Inflammatory macrophage treated with lipopolysaccharide for 1 hour (primary cell): Measurements from ENCODE around the gene TSHZ2.

Experiments
- DNase-seq, 2 donors: peaks; one replicate each; pipeline ENCODE4 v3.0.0-alpha.2; 2020 to 2022

The TSHZ2 gene

GRCh38 chr20:53032478-53032932 is 60.3 kb downstream of the TSHZ2 start:
- no peak for DNase-seq

- no peak for DNase-seq
Observed at GRCh38 chr20:53033176-53033575, 61.0 kb downstream of the TSHZ2 start.

- DNase-seq: no peak
Observed at GRCh38 chr20:53034899-53035298, 62.7 kb downstream of the TSHZ2 start.

- DNase-seq: no peak
Observed at GRCh38 chr20:53036992-53037391, 64.8 kb downstream of the TSHZ2 start.

GRCh38 chr20:53037621-53038020 is 65.5 kb downstream of the TSHZ2 start:
- no peak for DNase-seq

GRCh38 chr20:53038299-53038698 is 66.1 kb downstream of the TSHZ2 start:
- DNase-seq: no peak

GRCh38 chr20:53040693-53041589 is 68.8 kb downstream of the TSHZ2 start:
- DNase-seq: no peak

- no peak for DNase-seq
Observed at GRCh38 chr20:53042521-53042920, 70.4 kb downstream of the TSHZ2 start.

GRCh38 chr20:53044296-53044695 is 72.1 kb downstream of the TSHZ2 start:
- DNase-seq: no peak

GRCh38 chr20:53045941-53046340 is 73.8 kb downstream of the TSHZ2 start:
- no peak for DNase-seq

- no peak for DNase-seq
Observed at GRCh38 chr20:53047203-53047602, 75.0 kb downstream of the TSHZ2 start.

GRCh38 chr20:53048387-53048786 is 76.2 kb downstream of the TSHZ2 start:
- DNase-seq: no peak

GRCh38 chr20:53050338-53050737 is 78.2 kb downstream of the TSHZ2 start:
- DNase-seq: no peak

- no peak for DNase-seq
Observed at GRCh38 chr20:53052380-53052779, 80.2 kb downstream of the TSHZ2 start.

GRCh38 chr20:53053595-53053994 is 81.4 kb downstream of the TSHZ2 start:
- DNase-seq: no peak

GRCh38 chr20:53055367-53056067 is 83.4 kb downstream of the TSHZ2 start:
- no peak for DNase-seq

GRCh38 chr20:53057579-53057978 is 85.4 kb downstream of the TSHZ2 start:
- DNase-seq: no peak

- no peak for DNase-seq
Observed at GRCh38 chr20:53059848-53060247, 87.7 kb downstream of the TSHZ2 start.

- DNase-seq: no peak
Observed at GRCh38 chr20:53061192-53062108, 89.3 kb downstream of the TSHZ2 start.

GRCh38 chr20:53064935-53065334 is 92.8 kb downstream of the TSHZ2 start:
- no peak for DNase-seq

GRCh38 chr20:53068241-53068640 is 96.1 kb downstream of the TSHZ2 start:
- DNase-seq: no peak

- no peak for DNase-seq
Observed at GRCh38 chr20:53069132-53069531, 97.0 kb downstream of the TSHZ2 start.

GRCh38 chr20:53070224-53070623 is 98.1 kb downstream of the TSHZ2 start:
- no peak for DNase-seq
